NCI-H510A treated with DMSO at 0.1 percent for 48 hours (cell line): ENCODE measurements around the gene RPS5.
"Not testable (repeated sequence)": the region's sequence is repeated elsewhere in the genome, so short reads cannot be mapped to it uniquely, and the experiment has no call there.

ENCODE experiments used
- DNase-seq: peaks from one replicate; lab custom pipeline; 2025; lab: John Stamatoyannopoulos, UW

The RPS5 gene

GRCh38 chr19:58406818-58407657, 20.0 kb downstream of the RPS5 start:
- DNase-seq = no peak

DNA sequence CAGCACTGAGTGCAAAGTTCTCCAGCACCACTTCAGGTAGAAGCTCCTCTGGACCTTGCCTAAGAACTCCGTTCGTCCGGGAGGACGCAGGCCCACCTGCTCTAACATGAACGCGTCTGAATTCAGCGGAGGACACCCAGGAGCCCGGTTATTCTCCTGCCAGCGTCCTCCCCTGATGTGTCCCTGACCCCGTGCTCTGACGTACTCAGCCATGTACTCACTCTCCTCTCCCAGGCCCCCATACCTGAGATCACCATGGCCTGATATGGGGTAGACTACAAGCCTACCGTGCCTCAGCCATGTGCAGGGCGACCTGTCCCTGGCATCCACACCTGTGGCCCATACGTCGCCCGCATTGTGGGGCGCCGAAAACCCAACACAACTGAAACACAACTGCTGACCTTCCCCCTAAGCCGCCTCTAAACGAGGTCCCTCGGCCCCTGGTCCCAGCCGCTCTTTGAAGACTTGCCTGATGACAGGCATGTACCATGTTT, 20.6 kb downstream of the RPS5 start:
- no peak for DNase-seq

DNA sequence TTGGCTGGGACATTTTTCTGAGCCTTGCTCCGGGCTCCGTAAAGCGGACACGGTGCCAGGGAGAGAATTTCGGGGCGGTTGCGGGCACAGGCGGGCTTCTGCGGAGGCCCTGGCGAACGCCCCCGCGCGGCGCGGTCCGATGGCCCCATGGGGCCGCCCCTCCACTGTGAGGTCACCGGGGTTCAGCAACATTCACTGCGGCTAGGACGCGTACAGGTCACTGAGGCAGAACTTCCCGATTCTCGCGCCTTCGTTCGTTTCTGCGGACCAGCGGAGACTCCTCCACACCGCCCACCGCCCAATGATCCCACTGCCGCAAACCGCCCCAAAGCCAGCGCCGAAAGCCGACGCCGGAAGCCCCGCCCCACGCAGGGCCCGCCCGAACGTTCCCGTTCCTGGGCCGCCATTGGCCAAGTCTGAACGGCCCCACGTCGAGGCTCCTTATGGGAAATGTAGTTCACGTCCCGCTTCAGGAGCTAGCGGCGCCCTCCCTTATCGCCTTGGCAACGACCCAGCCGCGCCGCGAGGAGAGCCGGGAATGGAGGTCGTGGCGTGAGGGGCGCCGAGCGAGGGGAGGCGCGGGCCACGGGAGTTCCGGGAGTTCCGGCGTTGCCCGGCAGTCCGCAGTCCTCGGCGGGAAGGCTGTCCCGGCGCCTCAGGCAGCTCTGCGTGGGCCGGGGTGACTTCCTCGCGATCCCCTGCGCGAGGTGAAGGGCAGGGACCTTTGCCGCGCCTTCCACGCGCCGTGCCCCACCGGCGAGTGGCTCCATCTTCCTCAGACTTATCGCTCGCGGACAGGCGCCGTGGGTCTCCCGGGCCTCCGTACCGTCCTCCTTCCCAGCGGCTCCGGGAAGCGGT, 21.3 kb downstream of the RPS5 start, which contains the start of gene ZNF584:
ZNF584 (plus strand) TSS at position 498 of the 858 bp plus-strand sequence. CDS start 499 bp downstream, outside the sequence.
- peak; percentile 86 for DNase-seq

- peak; percentile 46 for DNase-seq
These were observed 22.1 kb downstream of the RPS5 start for GRCh38 chr19:58409010-58409790.

DNA sequence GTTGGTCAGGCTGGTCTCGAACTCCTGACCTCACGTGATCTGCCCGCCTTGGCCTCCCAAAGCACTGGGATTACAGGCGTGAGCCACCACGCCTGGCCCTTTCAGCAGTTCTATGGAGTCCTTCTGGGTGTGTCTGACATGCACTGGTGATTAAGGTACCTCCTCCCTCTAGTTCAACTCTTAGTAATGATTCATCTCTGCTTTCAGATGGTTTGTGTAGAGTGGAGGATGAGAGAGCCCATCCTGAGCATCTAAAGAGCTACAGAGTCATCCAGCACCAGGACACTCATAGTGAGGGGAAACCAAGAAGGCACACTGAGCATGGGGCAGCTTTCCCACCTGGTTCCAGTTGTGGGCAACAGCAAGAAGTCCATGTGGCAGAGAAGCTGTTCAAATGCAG, 29.5 kb downstream of the RPS5 start:
- DNase-seq = no peak

GRCh38 chr19:58417071-58417470, 30.0 kb downstream of the RPS5 start:
- no peak for DNase-seq

DNA sequence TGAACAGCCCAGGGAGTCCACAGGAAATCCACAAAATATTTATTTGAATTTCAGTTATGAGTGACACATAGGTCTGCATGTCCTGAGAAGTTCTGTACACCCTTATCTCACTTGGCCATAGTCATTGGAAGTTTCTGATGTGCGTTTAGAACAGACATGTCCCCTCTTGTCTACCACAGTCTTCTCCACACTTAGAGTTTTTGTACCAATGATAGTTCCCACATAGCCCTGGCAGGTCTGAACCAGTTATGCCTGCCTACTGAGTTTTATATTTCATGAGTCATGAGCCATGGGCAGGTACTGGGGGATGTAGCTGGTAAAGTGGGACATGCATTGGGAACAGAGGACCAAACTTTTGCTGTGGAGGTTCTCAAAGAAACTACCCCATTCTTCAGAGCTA, 41.5 kb downstream of the RPS5 start:
- DNase-seq = no peak

DNA sequence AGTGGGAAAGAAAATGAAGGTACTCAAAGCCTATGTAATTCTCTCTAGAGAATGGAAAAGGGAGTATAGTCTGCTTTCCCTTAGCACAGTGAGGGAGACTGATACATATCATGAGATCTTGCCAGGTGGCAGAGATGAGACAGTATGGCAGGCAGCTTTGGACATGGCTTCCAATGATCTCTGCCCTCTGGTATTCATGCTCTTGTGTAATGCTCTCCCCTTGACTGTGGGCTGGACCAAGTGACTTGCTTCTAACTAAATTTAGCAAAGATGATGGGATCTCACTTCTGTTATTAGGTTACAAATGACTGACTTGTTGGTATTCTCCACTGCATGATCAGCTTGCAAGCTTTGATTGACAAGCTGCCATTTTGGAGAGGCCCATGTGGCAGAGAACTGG, 42.7 kb downstream of the RPS5 start:
- no peak for DNase-seq

GRCh38 chr19:58434217-58434616, 47.1 kb downstream of the RPS5 start:
- no peak for DNase-seq

DNA sequence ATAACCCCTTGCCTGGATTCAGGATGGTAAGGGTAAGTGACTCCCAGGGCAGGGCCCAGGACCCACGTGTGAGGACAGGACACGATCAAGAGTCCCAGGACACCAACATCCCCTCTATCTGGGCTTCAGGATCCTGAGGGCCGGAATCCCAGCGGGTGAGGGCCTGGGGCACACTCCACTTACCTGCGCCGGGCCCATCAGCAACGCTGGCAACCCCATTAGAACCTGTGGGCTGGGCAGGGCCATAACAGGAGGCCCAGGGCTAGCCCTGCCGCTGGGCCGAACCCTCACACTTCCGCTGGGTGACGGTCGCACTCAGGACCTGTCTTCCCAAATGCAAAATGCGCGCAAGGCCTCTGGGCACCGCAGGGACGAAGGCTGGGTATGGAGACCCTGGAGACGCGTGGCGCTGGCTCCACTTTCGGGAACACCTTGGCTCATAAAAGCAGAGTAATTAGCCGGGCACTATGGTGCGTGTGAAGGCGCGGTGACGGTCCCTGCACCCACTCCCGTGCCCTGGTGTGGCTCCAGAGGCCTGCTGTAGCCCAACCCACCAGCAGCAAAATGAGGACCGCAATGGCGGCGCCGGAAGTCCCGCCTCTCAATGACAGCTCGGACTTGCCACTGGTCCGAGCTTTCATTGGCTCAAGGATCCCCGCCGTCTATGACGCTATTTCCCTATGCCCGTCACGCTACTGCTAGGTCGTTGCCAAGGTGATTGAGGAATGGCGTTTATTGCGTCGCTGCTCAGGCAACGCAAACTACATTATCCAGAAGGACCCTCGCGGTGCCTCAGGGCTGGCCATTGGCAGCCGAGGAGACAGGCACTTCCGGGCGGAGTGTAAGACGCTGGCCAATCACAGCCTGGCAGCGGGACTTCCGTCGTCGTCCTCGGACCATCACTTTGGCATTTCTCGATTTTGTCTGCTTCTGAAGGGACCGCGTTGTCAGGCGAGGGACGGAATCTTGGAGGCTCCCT, 52.8 kb downstream of the RPS5 start, which contains the start of gene ZNF132:
ZNF132 (minus strand) TSS at position 578 of the 979 bp plus-strand sequence; CDS start at position 246, 332 bp downstream.
- DNase-seq = peak; percentile 94

- DNase-seq = no peak
These were observed 53.5 kb downstream of the RPS5 start for GRCh38 chr19:58440556-58440955.

- not testable (repeated sequence) for DNase-seq
These were observed 55.9 kb downstream of the RPS5 start for GRCh38 chr19:58442986-58443385.
